Measurements from ENCODE around the gene SLF2. TPM values are rescaled to one million over a fixed set of nuclear protein-coding genes. Genes with fewer than 3 reads are reported as not detected.
A peak's percentile ranks its signal among the peaks of the same experiment; 100 is the strongest.

Gene SLF2
- total and polyA plus RNA-seq, 2 of the 13 experiments (the other 11 are each of a cell fraction or from before 2014, with no cell fraction given), result 12.2 to 48.1 TPM

- TF ChIP-seq, protein P1, sequence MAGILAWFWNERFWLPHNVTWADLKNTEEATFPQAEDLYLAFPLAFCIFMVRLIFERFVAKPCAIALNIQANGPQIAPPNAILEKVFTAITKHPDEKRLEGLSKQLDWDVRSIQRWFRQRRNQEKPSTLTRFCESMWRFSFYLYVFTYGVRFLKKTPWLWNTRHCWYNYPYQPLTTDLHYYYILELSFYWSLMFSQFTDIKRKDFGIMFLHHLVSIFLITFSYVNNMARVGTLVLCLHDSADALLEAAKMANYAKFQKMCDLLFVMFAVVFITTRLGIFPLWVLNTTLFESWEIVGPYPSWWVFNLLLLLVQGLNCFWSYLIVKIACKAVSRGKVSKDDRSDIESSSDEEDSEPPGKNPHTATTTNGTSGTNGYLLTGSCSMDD (CRISPR knock-in tag; IDR thresholded peaks at IDR 0.05), result no peak
- TF ChIP-seq DZIP1 (CRISPR knock-in tag; IDR thresholded peaks at IDR 0.05) (no peak), PRMT3 (CRISPR knock-in tag; IDR thresholded peaks at IDR 0.05; ENCODE audit: borderline replicate concordance, low read depth) (0 out of 2 replicates have a peak, but pooled peaks have one; percentile 22), MYC (CRISPR knock-in tag; IDR thresholded peaks at IDR 0.05; ENCODE audit: borderline replicate concordance) (peak; percentile 83), ZNF430 (CRISPR knock-in tag; IDR thresholded peaks at IDR 0.05) (peak; percentile 66; the same call in 1 of the 2 replicates), SOX6 (IDR thresholded peaks at IDR 0.05) (no peak), SOX6 (CRISPR knock-in tag; IDR thresholded peaks at IDR 0.05) (peak; percentile 68), MAFF (IDR thresholded peaks at IDR 0.05; ENCODE audit: low read depth, low read length) (no peak), HOXA3 (CRISPR knock-in tag; IDR thresholded peaks at IDR 0.05) (peak; percentile 52; the same call in 1 of the 2 replicates), ZBTB39 (CRISPR knock-in tag; IDR thresholded peaks at IDR 0.05) (peak; percentile 79; the same call in 1 of the 2 replicates), SAP130 (CRISPR knock-in tag; IDR thresholded peaks at IDR 0.05; ENCODE audit: low read depth) (peak; percentile 56), ZNF543 (CRISPR knock-in tag; IDR thresholded peaks at IDR 0.05) (0 out of 2 replicates have a peak, but pooled peaks have one; percentile 63), ZFP82 (CRISPR knock-in tag; IDR thresholded peaks at IDR 0.05; ENCODE audit: borderline replicate concordance) (peak; percentile 39; the same call in 1 of the 2 replicates), SP4 (CRISPR knock-in tag; IDR thresholded peaks at IDR 0.05) (0 out of 2 replicates have a peak, but pooled peaks have one; percentile 54), MEIS1 (CRISPR knock-in tag; IDR thresholded peaks at IDR 0.05; ENCODE audit: borderline replicate concordance) (no peak), AGO2 (optimal IDR thresholded peaks at IDR 0.05; ENCODE audit: low read depth, low read length) (peak; percentile 99), ARHGAP35 (CRISPR knock-in tag; IDR thresholded peaks at IDR 0.05; ENCODE audit: borderline replicate concordance) (0 out of 2 replicates have a peak, but pooled peaks have one; percentile 78), ZNF274 (CRISPR knock-in tag; IDR thresholded peaks at IDR 0.05) (peak; percentile 56; the same call in 1 of the 2 replicates), BHLHE40 (IDR thresholded peaks at IDR 0.05; ENCODE audit: low read length) (peak; percentile 24; the same call in 1 of the 2 replicates), SMAD3 (CRISPR knock-in tag; IDR thresholded peaks at IDR 0.05) (no peak), HIVEP1 (CRISPR knock-in tag; IDR thresholded peaks at IDR 0.05) (no peak)
- TF ChIP-seq, protein P2, sequence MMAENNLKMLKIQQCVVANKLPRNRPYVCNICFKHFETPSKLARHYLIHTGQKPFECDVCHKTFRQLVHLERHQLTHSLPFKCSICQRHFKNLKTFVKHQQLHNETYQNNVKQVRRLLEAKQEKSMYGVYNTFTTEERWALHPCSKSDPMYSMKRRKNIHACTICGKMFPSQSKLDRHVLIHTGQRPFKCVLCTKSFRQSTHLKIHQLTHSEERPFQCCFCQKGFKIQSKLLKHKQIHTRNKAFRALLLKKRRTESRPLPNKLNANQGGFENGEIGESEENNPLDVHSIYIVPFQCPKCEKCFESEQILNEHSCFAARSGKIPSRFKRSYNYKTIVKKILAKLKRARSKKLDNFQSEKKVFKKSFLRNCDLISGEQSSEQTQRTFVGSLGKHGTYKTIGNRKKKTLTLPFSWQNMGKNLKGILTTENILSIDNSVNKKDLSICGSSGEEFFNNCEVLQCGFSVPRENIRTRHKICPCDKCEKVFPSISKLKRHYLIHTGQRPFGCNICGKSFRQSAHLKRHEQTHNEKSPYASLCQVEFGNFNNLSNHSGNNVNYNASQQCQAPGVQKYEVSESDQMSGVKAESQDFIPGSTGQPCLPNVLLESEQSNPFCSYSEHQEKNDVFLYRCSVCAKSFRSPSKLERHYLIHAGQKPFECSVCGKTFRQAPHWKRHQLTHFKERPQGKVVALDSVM (CRISPR knock-in tag; IDR thresholded peaks at IDR 0.05), result peak; percentile 54
These were observed 56.7 kb downstream of the SLF2 start, which contains the start of gene SEMA4G (continued) for GRCh38 chr10:100969187-100970075.

All from HepG2 (cell line).